GM19239 (cell line): Measurements from ENCODE around the gene LIMA1.

ENCODE experiments used
- DNase-seq: peaks from one replicate; pipeline ENCODE4 v3.0.0; 2011; ENCODE audit warnings: low spot score; ENCODE audit not compliant: insufficient read length
- FAIRE-seq: peaks from 2 replicates; lab custom pipeline; 2011; peaks lifted over from hg19 to GRCh38; lab: Jason Lieb, UNC

Gene LIMA1

GRCh38 chr12:50192908-50193307, 90.4 kb downstream of the LIMA1 start:
- FAIRE-seq (no peak), DNase-seq (no peak)

DNA sequence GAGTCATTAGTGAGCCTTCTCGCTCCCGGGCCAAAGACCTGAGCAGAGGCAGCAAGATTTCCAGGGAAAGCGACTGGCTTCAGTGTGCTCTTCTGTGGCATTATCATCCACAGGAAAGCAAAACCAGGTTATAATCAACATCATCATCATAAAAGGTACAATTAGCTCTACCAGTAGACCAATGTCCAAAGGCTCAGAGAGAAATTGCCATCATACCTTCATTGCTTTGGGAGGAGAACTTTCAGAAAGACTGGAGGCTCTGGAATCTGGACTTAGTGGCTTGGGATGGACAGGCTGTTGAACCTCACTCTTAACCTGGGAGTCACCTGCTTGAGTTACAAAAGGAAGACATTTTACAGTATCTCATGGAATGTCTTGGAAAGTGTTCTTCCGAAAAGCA, 91.1 kb downstream of the LIMA1 start:
- no peak for FAIRE-seq

GRCh38 chr12:50190859-50191258, 92.5 kb downstream of the LIMA1 start:
- DNase-seq (no peak), FAIRE-seq (no peak)

More for the DNA sequence above, 91.1 kb downstream of the LIMA1 start:
- no peak for DNase-seq

GRCh38 chr12:50188875-50189575, 94.3 kb downstream of the LIMA1 start:
- FAIRE-seq (peak; percentile 18), DNase-seq (no peak)

- DNase-seq: no peak
- FAIRE-seq: no peak
These were observed 95.0 kb downstream of the LIMA1 start for GRCh38 chr12:50188241-50188781.

DNA sequence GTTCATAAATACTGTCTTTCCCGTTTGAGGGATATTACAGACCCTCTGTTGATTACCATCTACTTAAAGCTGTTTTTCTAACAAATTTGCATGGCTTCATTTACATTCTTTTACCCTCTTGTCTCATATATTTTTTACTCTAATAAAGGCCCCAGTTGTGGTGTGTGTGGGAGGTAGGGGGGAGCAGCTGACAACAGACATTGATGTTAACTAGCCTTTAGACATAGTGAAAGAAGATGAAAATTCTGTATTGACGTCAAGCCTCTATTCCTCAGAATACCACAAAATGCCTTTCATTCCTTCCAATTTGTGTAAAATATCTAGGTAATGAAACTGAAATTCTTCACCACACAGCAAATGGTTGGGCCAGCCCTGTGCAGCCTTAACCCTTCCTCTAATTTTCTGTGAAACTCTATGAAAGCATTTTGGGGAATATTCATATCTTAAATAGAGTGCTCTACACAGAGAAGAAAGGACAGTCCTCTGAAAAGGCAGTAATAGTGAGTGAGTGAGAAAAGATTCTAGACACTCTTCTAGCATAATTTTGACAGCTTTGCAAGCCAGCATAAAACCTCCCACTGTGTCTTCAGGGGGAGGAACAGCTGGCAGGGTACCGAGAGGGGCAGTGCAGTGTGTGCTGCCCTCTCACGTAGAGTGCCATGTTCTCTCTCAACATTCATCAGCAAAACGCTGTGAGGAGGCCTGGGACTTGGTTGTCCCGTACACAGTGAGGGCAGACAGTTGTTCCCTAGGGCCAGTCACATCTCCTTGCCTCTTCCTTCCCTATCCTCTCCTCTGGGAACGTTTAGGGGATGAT, 96.0 kb downstream of the LIMA1 start:
- DNase-seq (no peak), FAIRE-seq (peak; percentile 59)

- DNase-seq (no peak), FAIRE-seq (no peak)
These were observed 96.6 kb downstream of the LIMA1 start for GRCh38 chr12:50186681-50187080.

DNA sequence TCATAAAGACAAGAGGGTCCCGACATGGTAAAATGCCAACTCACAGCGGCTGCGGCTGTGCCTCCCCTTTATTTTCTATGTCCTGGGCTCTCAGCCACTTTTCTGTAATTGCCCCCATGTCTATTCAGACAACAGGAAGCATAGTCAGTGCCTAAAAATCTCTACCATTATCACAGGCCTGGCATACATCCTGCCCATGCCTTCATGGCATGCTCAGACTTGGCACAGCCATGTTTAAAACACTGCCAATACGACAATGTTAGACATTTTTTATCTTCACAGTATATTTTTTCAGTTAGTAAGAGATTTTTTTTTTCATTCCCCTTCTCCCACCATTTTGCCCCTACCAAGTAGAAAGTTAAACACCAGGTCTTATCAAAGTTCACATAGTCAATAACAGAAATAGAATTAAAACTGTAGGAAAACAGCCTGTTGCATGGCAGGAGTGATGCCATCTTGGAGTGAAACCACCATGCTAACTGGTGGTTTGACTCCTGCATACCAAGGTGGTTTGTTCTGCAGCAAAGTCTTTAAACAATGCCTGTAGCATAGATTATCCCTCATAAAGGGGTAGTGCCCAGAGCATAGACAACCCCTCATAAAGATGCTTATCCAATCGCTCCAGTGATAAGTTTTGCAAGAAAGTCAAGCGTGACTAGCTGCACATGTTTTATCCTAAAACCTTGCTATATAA, 97.2 kb downstream of the LIMA1 start:
- no peak for DNase-seq
- no peak for FAIRE-seq

- DNase-seq (no peak), FAIRE-seq (no peak)
These were observed 97.9 kb downstream of the LIMA1 start for GRCh38 chr12:50185301-50185895.

DNA sequence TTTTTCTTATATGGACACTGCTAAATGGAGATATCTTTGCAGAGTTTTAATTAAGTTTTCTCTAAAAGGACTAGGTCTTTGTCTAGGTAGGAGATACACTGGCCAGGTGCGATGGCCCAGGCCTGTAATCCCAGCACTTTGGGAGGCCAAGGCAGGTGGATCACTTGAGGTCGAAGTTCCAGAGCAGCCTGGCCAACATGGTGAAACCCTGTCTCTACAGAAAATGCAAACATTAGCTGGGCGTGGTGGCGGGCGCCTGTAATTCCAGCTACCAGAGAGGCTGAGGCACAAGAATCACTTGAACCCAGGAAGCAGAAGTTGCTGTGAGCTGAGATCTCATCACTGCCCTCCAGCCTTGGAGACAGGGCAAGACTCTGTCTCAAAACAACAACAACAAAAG, 99.1 kb downstream of the LIMA1 start:
- FAIRE-seq: no peak
- no peak for DNase-seq

GRCh38 chr12:50182461-50182860, 100.9 kb downstream of the LIMA1 start:
- FAIRE-seq: no peak

DNA sequence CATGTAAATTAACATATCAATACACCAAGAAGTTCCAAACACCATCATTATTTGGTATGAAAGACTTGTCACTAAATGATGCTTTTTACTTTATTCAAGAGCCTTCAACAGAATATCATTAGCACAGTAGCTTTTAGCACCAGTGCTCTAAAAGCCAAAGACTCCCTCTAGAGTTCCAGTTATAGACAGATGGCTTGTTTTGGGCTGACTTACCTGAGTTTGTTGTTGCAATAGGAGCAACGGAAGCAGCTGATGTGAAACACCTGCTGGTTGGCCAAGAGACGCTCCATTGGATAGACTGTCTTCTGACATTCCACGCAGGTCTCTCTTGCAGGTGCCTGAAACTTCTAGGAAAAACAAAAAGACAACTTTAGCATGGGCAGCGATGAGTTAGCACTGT, 101.6 kb downstream of the LIMA1 start:
- no peak for DNase-seq
- no peak for FAIRE-seq

More at GRCh38 chr12:50182461-50182860, 100.9 kb downstream of the LIMA1 start:
- DNase-seq: no peak

DNA sequence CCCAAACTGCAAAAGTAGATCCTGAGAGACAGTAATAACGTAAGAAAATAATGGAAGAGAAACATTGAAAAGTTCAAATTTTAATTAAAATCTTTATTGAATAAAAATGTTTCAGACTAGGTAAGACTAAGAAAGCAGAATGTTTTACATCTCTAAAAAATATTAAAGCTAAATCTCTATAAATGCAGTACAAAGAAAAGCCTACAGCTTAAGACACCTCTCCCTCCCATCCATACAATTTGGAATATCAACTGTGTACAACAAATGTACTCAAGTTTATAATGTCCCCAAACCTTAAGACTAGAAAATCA, 107.6 kb downstream of the LIMA1 start:
- FAIRE-seq (no peak), DNase-seq (no peak)

DNA sequence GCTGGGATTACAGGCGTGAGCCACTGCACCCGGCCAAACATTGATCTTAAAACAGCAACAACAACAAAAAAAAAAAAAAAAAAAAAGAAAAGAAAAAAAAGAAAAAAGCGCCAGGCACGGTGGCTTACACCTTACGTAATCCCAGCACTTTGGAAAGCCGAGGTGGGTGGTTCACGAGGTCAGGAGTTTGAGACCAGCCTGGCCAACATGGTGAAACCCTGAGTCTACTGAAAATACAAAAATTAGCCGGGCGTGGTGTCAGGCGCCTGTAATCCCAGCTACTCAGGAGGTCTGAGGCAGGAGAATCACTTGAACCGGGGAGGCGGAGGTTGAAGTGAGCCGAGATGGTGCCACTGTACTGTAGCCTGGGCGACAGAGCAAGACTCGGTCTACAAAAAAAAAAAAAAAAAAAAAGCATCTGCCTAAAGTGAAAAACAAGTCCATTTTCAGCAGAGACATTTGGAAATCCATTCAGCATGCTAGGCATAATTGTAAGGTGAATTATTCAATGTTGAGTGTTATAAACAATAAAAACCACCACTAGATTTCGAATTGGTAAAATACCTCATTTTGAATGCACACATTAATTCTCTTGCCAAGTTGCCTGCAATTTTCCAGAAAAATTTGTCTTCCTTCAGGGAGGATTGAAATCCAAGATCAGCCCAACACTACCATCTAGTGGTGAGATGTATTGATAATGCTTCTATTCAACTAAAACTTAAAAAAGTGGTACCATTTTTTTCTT, 108.2 kb downstream of the LIMA1 start:
- peak; percentile 90 for FAIRE-seq
- no peak for DNase-seq

GRCh38 chr12:50167049-50167828, 116.1 kb downstream of the LIMA1 start, which contains the start of gene CERS5:
Gene CERS5 (minus strand): TSS chr12:50167369. CDS start chr12:50167297, 72 bp downstream.
- peak; percentile 94 for DNase-seq
- FAIRE-seq: peak; percentile 87

DNA sequence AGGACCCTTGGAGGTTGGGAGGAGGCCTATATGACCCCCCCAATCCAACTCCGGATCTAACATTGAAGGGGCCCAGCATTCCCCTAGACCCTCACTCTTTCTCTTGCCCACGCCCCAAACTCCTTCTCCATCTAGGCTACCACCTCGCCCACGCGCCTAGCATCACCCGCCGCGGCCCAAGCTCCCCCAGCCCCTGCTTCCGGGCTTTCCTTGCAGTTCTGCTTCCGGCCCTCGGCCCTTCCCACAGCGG, 116.6 kb downstream of the LIMA1 start:
- no peak for DNase-seq

GRCh38 chr12:50164963-50165362, 118.4 kb downstream of the LIMA1 start:
- no peak for DNase-seq
- no peak for FAIRE-seq

More for the DNA sequence above, 116.6 kb downstream of the LIMA1 start:
- FAIRE-seq: no peak

DNA sequence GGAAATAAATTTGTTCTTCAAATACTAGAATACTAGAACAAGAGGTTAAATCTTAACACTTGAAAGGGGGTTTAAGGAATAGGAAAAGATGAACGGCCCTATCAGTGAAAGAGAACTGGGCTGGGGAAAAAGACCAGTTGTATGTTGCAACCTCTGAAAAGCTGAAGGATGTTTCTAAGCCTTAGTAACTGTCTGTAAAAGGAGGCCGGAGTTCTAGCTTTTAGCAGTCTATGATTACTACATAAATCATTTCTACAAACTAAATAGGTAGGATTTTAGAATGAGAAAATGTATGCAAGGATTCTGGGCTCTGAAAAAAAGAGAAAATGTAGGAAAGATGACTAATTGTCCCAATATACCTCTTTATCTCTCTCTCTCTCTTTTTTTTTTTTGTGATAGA, 121.1 kb downstream of the LIMA1 start:
- FAIRE-seq: no peak
- no peak for DNase-seq

DNA sequence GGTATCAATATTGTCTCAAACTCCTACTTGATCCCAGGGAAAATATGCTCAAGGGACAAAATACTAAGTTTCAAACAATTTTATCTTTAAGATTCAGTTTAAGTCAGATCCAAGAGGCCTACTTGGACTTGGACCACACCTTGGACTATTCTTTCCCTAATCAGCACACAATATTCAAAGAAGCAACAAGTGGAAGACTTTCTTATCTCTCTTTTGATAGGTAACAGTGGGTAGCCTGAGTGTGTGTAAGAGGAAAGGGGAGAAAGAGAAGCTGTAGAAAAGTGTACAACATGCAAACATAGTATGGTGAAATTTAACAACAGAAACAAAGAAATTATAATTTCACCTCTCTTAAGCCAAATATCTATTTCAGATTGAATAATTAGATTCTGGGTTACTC, 122.7 kb downstream of the LIMA1 start:
- DNase-seq: no peak
- FAIRE-seq: no peak
